HepG2 (cell line): ENCODE measurements around the gene SMIM14. TPM values are rescaled to one million over a fixed set of nuclear protein-coding genes. Genes with fewer than 3 reads are reported as not detected.

Experiments
- ATF7-NPFF ChIP-seq: sonication (generic); formaldehyde crosslinking; IDR thresholded peaks from 2 replicates; pipeline ENCODE4 v1.8.1; 2023; ENCODE audit warnings: mild to moderate bottlenecking, low read depth, missing genetic modification reagents, moderate library complexity
- EP300 ChIP-seq, 3 experiments: sonication (generic) in 1 of 3; formaldehyde crosslinking in 1 of 3; IDR thresholded peaks; 2 replicates each; pipeline versions ENCODE4 v1.5.1 to v1.6.1; 2011 to 2020; ENCODE audit warnings: low read depth in 2 of 3, low read length in 2 of 3, borderline replicate concordance in 1 of 3, improper control_type of control experiment in 1 of 3, mild to moderate bottlenecking in 1 of 3, missing genetic modification reagents in 1 of 3, moderate library complexity in 1 of 3
- ERF ChIP-seq: IDR thresholded peaks from 2 replicates; pipeline ENCODE4 v1.6.1; 2018; ENCODE audit warnings: missing biosample characterization, missing genetic modification reagents
- FOSL2 ChIP-seq: sonication (generic); formaldehyde crosslinking; IDR thresholded peaks from 2 replicates; pipeline ENCODE4 v1.4.0; 2020; ENCODE audit warnings: missing genetic modification reagents
- HOXA7 ChIP-seq: sonication (generic); formaldehyde crosslinking; IDR thresholded peaks from 2 replicates; pipeline ENCODE4 v1.8.1; 2022; ENCODE audit warnings: mild to moderate bottlenecking, missing genetic modification reagents, moderate library complexity
- KDM5A ChIP-seq: fragments of 200-600 bp; sonication (generic); IDR thresholded peaks from 2 replicates; pipeline ENCODE4 v1.7.0; 2018; ENCODE audit warnings: antibody characterized with exemption, mild to moderate bottlenecking, low read length, borderline replicate concordance
- MLLT10 ChIP-seq: sonication (generic); formaldehyde crosslinking; IDR thresholded peaks from 2 replicates; pipeline ENCODE4 v1.4.0; 2020; ENCODE audit warnings: missing genetic modification reagents
- RARA ChIP-seq: IDR thresholded peaks from 2 replicates; pipeline ENCODE4 v1.6.1; 2016; ENCODE audit warnings: missing genetic modification reagents, missing compliant biosample characterization
- RFX3 ChIP-seq: IDR thresholded peaks from 2 replicates; pipeline ENCODE4 v1.6.1; 2016; ENCODE audit warnings: missing biosample characterization, missing genetic modification reagents
- RXRA ChIP-seq: sonication (generic); formaldehyde crosslinking; IDR thresholded peaks from 2 replicates; pipeline ENCODE4 v1.5.1; 2020; ENCODE audit warnings: missing genetic modification reagents
- TARDBP ChIP-seq: sonication (generic); formaldehyde crosslinking; IDR thresholded peaks from 2 replicates; pipeline ENCODE4 v1.8.0; 2022; ENCODE audit warnings: mild to moderate bottlenecking, missing genetic modification reagents
- TBP ChIP-seq: sonication (generic); formaldehyde crosslinking; IDR thresholded peaks from 2 replicates; pipeline ENCODE4 v1.5.0; 2020; ENCODE audit warnings: missing genetic modification reagents
- TCF12 ChIP-seq, 2 experiments: fragments of 450-650 bp in 1 of 2; sonication (generic) in 1 of 2; formaldehyde crosslinking in 1 of 2; IDR thresholded peaks; 2 replicates each; pipeline versions ENCODE4 v1.6.1 to v1.8.0; 2017 to 2022; ENCODE audit warnings: antibody characterized with exemption in 1 of 2, mild to moderate bottlenecking in 1 of 2, missing genetic modification reagents in 1 of 2, moderate library complexity in 1 of 2
- ZBTB20 ChIP-seq: sonication (generic); formaldehyde crosslinking; IDR thresholded peaks from 2 replicates; pipeline ENCODE4 v1.8.1; 2023; ENCODE audit warnings: missing genetic modification reagents, low read depth, mild to moderate bottlenecking, borderline replicate concordance
- ZBTB7B ChIP-seq: sonication (generic); formaldehyde crosslinking; IDR thresholded peaks from 2 replicates; pipeline ENCODE4 v1.4.0; 2020; ENCODE audit warnings: missing genetic modification reagents
- ZFAT ChIP-seq: sonication (generic); formaldehyde crosslinking; conservative IDR thresholded peaks from 2 replicates; pipeline ENCODE4 v1.8.1; 2023; ENCODE audit warnings: missing genetic modification reagents, inconsistent platforms
- ZFYVE20 ChIP-seq: sonication (generic); formaldehyde crosslinking; IDR thresholded peaks from 2 replicates; pipeline ENCODE4 v1.8.0; 2023; ENCODE audit warnings: low read depth, mild to moderate bottlenecking, moderate library complexity, missing genetic modification reagents, borderline replicate concordance
- ZNF292 ChIP-seq: sonication (generic); formaldehyde crosslinking; IDR thresholded peaks from 2 replicates; pipeline ENCODE4 v1.8.1; 2022; ENCODE audit warnings: mild to moderate bottlenecking, low read depth, missing genetic modification reagents, borderline replicate concordance
- ZNF34 ChIP-seq: sonication (generic); formaldehyde crosslinking; IDR thresholded peaks from 2 replicates; pipeline ENCODE4 v1.4.0; 2020; ENCODE audit warnings: mild to moderate bottlenecking, missing genetic modification reagents, borderline replicate concordance
- ZNF674 ChIP-seq: sonication (generic); formaldehyde crosslinking; IDR thresholded peaks from 2 replicates; pipeline ENCODE4 v1.5.0; 2020; ENCODE audit warnings: low read depth, mild to moderate bottlenecking, missing genetic modification reagents
- ZNF773 ChIP-seq: sonication (generic); formaldehyde crosslinking; IDR thresholded peaks from 2 replicates; pipeline ENCODE4 v1.4.0; 2020; ENCODE audit warnings: missing genetic modification reagents, borderline replicate concordance
- polyA plus RNA-seq, 8 experiments: library from polyadenylated mRNA; depleted of rRNA in 3 of 8; stranded (reverse) in 7 of 8; unstranded in 1 of 8; fragments of >200 nt; fragmentation: Illumina TruSeq in 4 of 8; extraction: Trizol in 4 of 8; gene quantifications; 2 replicates each; pipeline versions ENCODE4 v1.2.1 to v1.2.3, GENCODE V29; 2011 to 2016; ENCODE audit warnings: low read depth in 4 of 8, missing spikeins in 1 of 8, mixed read lengths in 1 of 8; ENCODE audit not compliant: insufficient read depth in 1 of 8
- total RNA-seq, 5 experiments: library from RNA; depleted of rRNA; stranded (reverse); fragments of >200 nt; fragmentation: Illumina TruSeq; extraction: Trizol; gene quantifications; 2 replicates each; pipeline ENCODE4 v1.2.3, GENCODE V29; 2016; ENCODE audit warnings: low read depth in 1 of 5
- TF ChIP-seq, protein P1 (sequence below): sonication (generic); formaldehyde crosslinking; IDR thresholded peaks from 2 replicates; pipeline ENCODE4 v1.5.0; 2020; ENCODE audit warnings: mild to moderate bottlenecking, missing genetic modification reagents
- TF ChIP-seq, protein P2 (sequence below): sonication (generic); formaldehyde crosslinking; IDR thresholded peaks from 2 replicates; pipeline ENCODE4 v1.8.1; 2023; ENCODE audit warnings: mild to moderate bottlenecking, inconsistent platforms, moderate library complexity, missing genetic modification reagents, borderline replicate concordance
- TF ChIP-seq, protein P3 (sequence below): sonication (generic); formaldehyde crosslinking; IDR thresholded peaks from 2 replicates; pipeline ENCODE4 v1.9.0; 2022; ENCODE audit warnings: low read depth, missing genetic modification reagents

Gene SMIM14
- total and polyA plus RNA-seq, 2 of the 13 experiments (the other 11 are each of a cell fraction or from before 2014, with no cell fraction given), result 16.3 to 28.1 TPM

DNA sequence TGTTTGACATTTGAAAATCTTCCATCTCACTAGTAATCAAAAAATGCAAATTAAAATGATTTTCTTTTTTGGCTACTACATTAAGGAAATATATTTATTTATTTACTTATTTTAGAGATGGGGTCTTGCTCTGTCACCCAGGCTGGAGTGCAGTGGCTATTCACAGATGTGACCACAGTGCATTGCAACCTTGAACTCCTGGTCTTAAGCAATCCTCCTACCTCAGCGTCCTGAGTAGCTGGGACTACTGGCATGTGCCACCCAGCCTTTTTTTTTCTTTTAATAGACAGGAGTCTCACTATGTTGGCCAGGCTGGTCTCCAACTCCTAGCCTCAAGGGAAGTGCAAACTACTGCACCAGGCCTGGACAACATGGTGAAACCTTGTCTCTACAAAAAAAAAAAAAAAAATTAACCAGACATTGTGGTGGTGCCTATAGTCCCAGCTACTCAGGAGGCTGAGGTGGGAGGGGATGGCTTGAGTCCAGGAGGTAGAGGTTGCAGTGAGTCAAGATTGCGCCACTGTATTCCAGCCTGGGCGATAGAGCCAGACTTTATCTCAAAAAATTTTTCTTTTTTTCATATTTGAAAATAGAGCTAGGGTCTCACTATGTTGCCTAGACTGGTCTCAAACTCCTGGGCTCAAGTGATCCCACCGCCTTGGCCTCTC lies 4.4 kb upstream of the SMIM14 start (continued):
- TF ChIP-seq KDM5A, result no peak
- TF ChIP-seq ZFYVE20 (CRISPR knock-in tag), result no peak
- no peak for TF ChIP-seq ERF
- TF ChIP-seq TCF12 (IDR thresholded peaks at IDR 0.05), result no peak
- no peak for TF ChIP-seq TCF12 (CRISPR knock-in tag; IDR thresholded peaks at IDR 0.05)
- no peak for TF ChIP-seq ATF7-NPFF
- peak; percentile 25; the same call in 1 of the 2 replicates for TF ChIP-seq RXRA
- TF ChIP-seq TARDBP (CRISPR knock-in tag), result no peak
- no peak for TF ChIP-seq ZNF674 (CRISPR knock-in tag)
- TF ChIP-seq MLLT10 (CRISPR knock-in tag), result no peak
- TF ChIP-seq EP300 (IDR thresholded peaks at IDR 0.05; ENCODE audit: low read depth in 2 of 2, low read length in 2 of 2), result peak in 1 of 2 experiments; percentile 23; a peak in 1 of 4 replicates
- TF ChIP-seq EP300 (CRISPR knock-in tag; IDR thresholded peaks at IDR 0.05; ENCODE audit: borderline replicate concordance), result no peak
- TF ChIP-seq ZFAT (CRISPR knock-in tag), result no peak
- TF ChIP-seq, protein P1, sequence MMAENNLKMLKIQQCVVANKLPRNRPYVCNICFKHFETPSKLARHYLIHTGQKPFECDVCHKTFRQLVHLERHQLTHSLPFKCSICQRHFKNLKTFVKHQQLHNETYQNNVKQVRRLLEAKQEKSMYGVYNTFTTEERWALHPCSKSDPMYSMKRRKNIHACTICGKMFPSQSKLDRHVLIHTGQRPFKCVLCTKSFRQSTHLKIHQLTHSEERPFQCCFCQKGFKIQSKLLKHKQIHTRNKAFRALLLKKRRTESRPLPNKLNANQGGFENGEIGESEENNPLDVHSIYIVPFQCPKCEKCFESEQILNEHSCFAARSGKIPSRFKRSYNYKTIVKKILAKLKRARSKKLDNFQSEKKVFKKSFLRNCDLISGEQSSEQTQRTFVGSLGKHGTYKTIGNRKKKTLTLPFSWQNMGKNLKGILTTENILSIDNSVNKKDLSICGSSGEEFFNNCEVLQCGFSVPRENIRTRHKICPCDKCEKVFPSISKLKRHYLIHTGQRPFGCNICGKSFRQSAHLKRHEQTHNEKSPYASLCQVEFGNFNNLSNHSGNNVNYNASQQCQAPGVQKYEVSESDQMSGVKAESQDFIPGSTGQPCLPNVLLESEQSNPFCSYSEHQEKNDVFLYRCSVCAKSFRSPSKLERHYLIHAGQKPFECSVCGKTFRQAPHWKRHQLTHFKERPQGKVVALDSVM (CRISPR knock-in tag), result 0 out of 2 replicates have a peak, but pooled peaks have one; percentile 35
- TF ChIP-seq HOXA7, result no peak
- TF ChIP-seq RFX3 (CRISPR knock-in tag), result no peak
- TF ChIP-seq ZNF773, result no peak
- TF ChIP-seq, protein P2, sequence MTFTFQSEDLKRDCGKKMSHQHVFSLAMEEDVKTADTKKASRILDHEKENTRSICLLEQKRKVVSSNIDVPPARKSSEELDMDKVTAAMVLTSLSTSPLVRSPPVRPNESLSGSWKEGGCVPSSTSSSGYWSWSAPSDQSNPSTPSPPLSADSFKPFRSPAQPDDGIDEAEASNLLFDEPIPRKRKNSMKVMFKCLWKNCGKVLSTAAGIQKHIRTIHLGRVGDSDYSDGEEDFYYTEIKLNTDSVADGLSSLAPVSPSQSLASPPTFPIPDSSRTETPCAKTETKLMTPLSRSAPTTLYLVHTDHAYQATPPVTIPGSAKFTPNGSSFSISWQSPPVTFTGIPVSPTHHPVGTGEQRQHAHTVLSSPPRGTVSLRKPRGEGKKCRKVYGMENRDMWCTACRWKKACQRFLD (CRISPR knock-in tag), result no peak
- peak; percentile 34 for TF ChIP-seq FOSL2 (CRISPR knock-in tag)
- TF ChIP-seq ZBTB7B (CRISPR knock-in tag), result peak; percentile 37; the same call in 1 of the 2 replicates
- no peak for TF ChIP-seq TBP (CRISPR knock-in tag)
- TF ChIP-seq ZBTB20, result no peak
- no peak for TF ChIP-seq ZNF292
- TF ChIP-seq, protein P3, sequence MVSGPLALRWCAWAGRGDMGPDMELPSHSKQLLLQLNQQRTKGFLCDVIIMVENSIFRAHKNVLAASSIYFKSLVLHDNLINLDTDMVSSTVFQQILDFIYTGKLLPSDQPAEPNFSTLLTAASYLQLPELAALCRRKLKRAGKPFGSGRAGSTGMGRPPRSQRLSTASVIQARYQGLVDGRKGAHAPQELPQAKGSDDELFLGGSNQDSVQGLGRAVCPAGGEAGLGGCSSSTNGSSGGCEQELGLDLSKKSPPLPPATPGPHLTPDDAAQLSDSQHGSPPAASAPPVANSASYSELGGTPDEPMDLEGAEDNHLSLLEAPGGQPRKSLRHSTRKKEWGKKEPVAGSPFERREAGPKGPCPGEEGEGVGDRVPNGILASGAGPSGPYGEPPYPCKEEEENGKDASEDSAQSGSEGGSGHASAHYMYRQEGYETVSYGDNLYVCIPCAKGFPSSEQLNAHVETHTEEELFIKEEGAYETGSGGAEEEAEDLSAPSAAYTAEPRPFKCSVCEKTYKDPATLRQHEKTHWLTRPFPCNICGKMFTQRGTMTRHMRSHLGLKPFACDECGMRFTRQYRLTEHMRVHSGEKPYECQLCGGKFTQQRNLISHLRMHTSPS (CRISPR knock-in tag), result peak; percentile 60; the same call in 1 of the 2 replicates
- TF ChIP-seq RARA (CRISPR knock-in tag), result peak; percentile 59
- no peak for TF ChIP-seq ZNF34
